PC-9 (cell line): ENCODE data around the gene MAN1A1.

ENCODE experiments used
- EZH2 ChIP-seq: fragments of 200-600 bp; sonication (generic); IDR thresholded peaks from 2 replicates; pipeline ENCODE4 v1.8.0; 2017; ENCODE audit warnings: antibody characterized with exemption, low read depth
- TF ChIP-seq, protein P1 (sequence below): fragments of 200-600 bp; sonication (generic); conservative IDR thresholded peaks from 2 replicates; pipeline ENCODE4 v1.6.1; 2017; ENCODE audit warnings: mixed run types, antibody characterized with exemption, mild to moderate bottlenecking, moderate library complexity

DNA sequence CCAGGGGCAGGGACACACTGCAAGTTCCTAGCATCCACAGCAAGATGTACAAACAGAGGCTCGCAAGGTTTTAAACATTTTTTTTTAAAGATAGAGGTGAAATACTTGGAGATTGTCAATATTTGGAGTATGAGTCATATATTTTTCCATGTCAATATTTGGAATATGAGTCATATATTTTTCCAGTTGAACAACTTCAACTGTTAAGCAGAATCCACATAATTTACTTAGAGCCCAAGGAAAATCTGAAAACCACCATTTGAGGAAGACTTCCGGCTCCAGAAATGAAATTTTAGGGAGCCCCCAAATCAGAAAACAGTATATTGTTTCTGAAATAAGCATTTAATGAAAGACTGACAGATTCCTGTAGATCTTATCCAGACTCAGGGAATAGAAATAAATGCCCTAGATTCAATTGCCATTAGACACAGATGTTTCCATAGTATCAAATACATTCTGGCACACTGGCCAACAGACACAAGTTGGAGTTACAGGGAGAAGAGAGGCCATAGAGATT lies 219.5 kb downstream of the MAN1A1 start:
- TF ChIP-seq, protein P1, sequence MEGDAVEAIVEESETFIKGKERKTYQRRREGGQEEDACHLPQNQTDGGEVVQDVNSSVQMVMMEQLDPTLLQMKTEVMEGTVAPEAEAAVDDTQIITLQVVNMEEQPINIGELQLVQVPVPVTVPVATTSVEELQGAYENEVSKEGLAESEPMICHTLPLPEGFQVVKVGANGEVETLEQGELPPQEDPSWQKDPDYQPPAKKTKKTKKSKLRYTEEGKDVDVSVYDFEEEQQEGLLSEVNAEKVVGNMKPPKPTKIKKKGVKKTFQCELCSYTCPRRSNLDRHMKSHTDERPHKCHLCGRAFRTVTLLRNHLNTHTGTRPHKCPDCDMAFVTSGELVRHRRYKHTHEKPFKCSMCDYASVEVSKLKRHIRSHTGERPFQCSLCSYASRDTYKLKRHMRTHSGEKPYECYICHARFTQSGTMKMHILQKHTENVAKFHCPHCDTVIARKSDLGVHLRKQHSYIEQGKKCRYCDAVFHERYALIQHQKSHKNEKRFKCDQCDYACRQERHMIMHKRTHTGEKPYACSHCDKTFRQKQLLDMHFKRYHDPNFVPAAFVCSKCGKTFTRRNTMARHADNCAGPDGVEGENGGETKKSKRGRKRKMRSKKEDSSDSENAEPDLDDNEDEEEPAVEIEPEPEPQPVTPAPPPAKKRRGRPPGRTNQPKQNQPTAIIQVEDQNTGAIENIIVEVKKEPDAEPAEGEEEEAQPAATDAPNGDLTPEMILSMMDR = no peak
- no peak for TF ChIP-seq EZH2
